Left lung (tissue), 10 donors: Measurements from ENCODE around the gene ATF7IP. TPM values are rescaled to one million over a fixed set of nuclear protein-coding genes. Genes with fewer than 3 reads are reported as not detected.

Source experiments
- ATAC-seq: fragments of 200-7000 bp; cut with Tn5 transposase; one replicate; pipeline ENCODE4 v1.9.1; 2020; ENCODE audit warnings: moderate library complexity
- DNase-seq, 4 donors: peaks; one replicate each; pipeline ENCODE4 v3.0.0-alpha.2; 2013 to 2020
- H3K27ac ChIP-seq, 2 donors: fragments of 200-600 bp; sonication (generic) in 1 of 2; one replicate each; pipeline versions ENCODE4 v1.5.0 to v1.8.0; 2020 to 2021
- H3K27me3 ChIP-seq, 2 donors: fragments of 200-600 bp; sonication (generic) in 1 of 2; one replicate each; pipeline versions ENCODE4 v1.5.0 to v1.8.0; 2020 to 2021
- H3K36me3 ChIP-seq, 2 donors: fragments of 200-600 bp; sonication (generic) in 1 of 2; one replicate each; pipeline versions ENCODE4 v1.5.0 to v1.8.0; 2020 to 2021
- H3K4me1 ChIP-seq, 2 donors: fragments of 200-600 bp; one replicate each; pipeline ENCODE4 v1.8.0; 2021
- H3K4me3 ChIP-seq, 2 donors: fragments of 200-600 bp; sonication (generic) in 1 of 2; one replicate each; pipeline versions ENCODE4 v1.5.0 to v1.8.0; 2020 to 2021; ENCODE audit warnings: mild to moderate bottlenecking in 1 of 2
- H3K9me3 ChIP-seq, 2 donors: fragments of 200-600 bp; sonication (generic) in 1 of 2; one replicate each; pipeline versions ENCODE4 v1.5.0 to v1.8.0; 2020 to 2021
- intact Hi-C, 2 donors: fragments of 100-400 bp; cut with DNase I; formaldehyde crosslinking; loops; one replicate each; pipeline versions ENCODE4 v1.11.2 to v1.14.2; 2022
- polyA plus RNA-seq, 6 donors: library from polyadenylated mRNA; unstranded; fragments of 120-200 nt; gene quantifications; one replicate each; pipeline ENCODE4 v1.2.1, GENCODE V29; 2013; ENCODE audit not compliant: insufficient read length in 6 of 6
- total RNA-seq, 2 donors: library from RNA; stranded (reverse); fragmentation: NEBNext Ultra II Directional; extraction: Animal tissue kit (Norgen Biotek cat#: 25700); gene quantifications; one replicate each; pipeline ENCODE4 v1.2.1, GENCODE V29; 2021
- TF ChIP-seq, protein P1 (sequence below), 2 donors: fragments of 200-600 bp; sonication (generic) in 1 of 2; IDR thresholded peaks; one replicate each; pipeline versions ENCODE4 v1.5.0 to v1.8.0; 2021; ENCODE audit warnings: antibody characterized with exemption in 2 of 2
- donor health status: DM: no; HTN: yes; CAD: no.
- donor health status: DM: no; HTN: no; CAD: no.

Gene ATF7IP
- total and polyA plus RNA-seq, 8 donors, result 47.6 to 84.8 (median 55.6) TPM

DNA sequence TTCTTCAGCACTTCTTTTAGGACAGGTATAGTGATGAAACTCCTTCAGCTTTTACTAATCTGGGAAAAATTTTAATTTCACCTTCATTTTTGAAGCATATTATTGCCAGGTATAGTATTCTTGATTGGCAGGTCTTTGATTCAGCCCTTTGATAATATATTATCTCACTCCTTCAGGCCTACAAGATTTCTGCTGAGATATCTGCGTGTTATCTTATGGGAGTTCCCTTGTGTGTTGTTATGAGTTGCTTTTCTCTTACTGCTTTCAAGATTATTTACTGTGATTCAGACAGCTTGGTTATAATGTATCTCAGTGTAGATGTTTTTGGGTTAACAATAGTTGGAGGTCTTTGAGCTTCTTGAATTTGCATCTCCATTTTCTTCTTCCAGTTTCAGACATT is 87.4 kb downstream of the ATF7IP start:
- Histone ChIP-seq H3K27ac (no peak overlapping the region), H3K4me3 (no peak overlapping the region), H3K36me3 (peaks cover 0 to 67% of the 10 kb centered on the region in 2 donors), H3K9me3 (no peaks in the 10 kb centered on the region), H3K4me1 (peaks cover 0 to 20% of the 10 kb centered on the region in 2 donors), H3K27me3 (no peaks in the 10 kb centered on the region)
- DNase-seq, result no peak
- intact Hi-C loops, result no loop called here
- ATAC-seq, result no peak
- TF ChIP-seq, protein P1, sequence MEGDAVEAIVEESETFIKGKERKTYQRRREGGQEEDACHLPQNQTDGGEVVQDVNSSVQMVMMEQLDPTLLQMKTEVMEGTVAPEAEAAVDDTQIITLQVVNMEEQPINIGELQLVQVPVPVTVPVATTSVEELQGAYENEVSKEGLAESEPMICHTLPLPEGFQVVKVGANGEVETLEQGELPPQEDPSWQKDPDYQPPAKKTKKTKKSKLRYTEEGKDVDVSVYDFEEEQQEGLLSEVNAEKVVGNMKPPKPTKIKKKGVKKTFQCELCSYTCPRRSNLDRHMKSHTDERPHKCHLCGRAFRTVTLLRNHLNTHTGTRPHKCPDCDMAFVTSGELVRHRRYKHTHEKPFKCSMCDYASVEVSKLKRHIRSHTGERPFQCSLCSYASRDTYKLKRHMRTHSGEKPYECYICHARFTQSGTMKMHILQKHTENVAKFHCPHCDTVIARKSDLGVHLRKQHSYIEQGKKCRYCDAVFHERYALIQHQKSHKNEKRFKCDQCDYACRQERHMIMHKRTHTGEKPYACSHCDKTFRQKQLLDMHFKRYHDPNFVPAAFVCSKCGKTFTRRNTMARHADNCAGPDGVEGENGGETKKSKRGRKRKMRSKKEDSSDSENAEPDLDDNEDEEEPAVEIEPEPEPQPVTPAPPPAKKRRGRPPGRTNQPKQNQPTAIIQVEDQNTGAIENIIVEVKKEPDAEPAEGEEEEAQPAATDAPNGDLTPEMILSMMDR (IDR thresholded peaks at IDR 0.05), result no peak

DNA sequence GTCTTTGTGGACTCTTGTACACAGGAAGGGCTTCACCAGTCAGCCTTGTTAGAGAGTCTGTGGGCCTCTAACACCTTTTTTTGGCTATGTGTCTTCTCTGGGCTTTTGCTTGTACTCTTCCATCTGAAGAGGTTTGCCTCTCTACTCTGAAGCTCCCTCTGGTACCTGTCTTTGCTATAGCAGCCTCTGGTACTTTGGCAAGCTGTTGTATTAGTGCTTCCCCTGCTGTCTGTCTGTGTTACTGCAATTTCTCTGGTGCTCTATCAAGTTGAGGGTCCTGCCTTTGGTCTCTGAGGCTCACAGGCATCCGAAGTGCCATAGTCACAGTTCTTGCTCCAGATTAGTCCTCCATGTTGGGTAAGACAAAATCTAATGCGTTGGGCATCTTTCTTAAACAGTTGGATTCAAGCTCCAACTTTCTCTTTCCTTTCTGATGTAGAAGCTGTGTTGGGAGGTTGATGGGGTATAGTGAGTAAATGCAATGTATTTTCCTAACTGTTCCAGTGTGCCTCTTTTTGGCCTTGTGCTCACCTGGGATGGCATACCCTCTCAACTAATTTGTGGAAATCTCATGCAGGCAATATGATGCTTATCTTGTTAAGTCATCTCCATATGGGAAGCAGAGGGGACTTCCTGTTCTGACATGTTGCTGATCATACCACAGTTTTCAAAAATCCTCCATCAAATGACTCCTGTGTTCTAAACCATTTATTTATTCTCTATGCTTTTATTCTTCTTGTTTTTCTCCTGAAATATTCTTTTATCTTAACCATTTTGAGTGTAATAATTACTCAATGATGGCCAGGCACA is 88.8 kb downstream of the ATF7IP start:
- TF ChIP-seq, protein P1 (IDR thresholded peaks at IDR 0.05), result peak; percentile 36 to 37
- H3K36me3 ChIP-seq, result peaks cover 0 to 67% of the 10 kb centered on the region in 2 donors
- intact Hi-C loops, result no loop called here
- ATAC-seq (peak; percentile 72), DNase-seq (peak in 1 of 4 donors; percentile 9)
- no peak overlapping the region for H3K27ac ChIP-seq
- H3K27me3 ChIP-seq, result no peaks in the 10 kb centered on the region
- peaks cover 0 to 20% of the 10 kb centered on the region in 2 donors for H3K4me1 ChIP-seq
- H3K4me3 ChIP-seq, result no peak overlapping the region
- H3K9me3 ChIP-seq, result no peaks in the 10 kb centered on the region

DNA sequence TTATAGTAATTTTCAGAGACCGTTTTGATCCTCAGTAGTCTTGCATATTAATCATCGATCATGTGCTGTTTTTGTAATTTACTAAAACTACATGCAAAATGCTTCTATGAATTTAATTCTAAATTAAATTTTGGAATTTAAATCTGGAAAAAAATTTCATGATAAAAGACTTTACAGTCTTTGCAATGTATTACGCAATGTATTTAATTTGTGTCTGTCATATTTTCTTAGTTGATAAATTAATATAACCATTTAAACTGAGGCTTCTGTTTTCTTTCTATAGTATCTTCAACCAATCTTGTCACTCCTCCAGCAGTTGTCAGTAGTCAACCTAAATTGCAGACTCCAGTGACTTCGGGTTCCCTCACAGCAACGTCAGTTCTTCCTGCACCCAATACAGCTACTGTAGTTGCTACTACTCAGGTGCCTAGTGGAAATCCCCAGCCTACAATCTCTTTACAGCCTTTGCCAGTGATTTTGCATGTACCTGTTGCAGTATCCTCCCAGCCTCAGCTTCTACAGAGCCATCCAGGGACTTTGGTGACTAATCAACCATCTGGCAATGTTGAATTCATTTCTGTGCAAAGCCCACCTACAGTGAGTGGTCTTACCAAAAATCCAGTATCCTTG is 94.8 kb downstream of the ATF7IP start:
- Histone ChIP-seq H3K36me3 (peaks cover 0 to 67% of the 10 kb centered on the region in 2 donors), H3K4me3 (no peak overlapping the region), H3K4me1 (no peaks in the 10 kb centered on the region), H3K9me3 (no peaks in the 10 kb centered on the region), H3K27ac (no peak overlapping the region), H3K27me3 (no peaks in the 10 kb centered on the region)
- TF ChIP-seq, protein P1 (IDR thresholded peaks at IDR 0.05), result no peak
- intact Hi-C loops, result no loop called here
- no peak for DNase-seq
- ATAC-seq, result no peak

DNA sequence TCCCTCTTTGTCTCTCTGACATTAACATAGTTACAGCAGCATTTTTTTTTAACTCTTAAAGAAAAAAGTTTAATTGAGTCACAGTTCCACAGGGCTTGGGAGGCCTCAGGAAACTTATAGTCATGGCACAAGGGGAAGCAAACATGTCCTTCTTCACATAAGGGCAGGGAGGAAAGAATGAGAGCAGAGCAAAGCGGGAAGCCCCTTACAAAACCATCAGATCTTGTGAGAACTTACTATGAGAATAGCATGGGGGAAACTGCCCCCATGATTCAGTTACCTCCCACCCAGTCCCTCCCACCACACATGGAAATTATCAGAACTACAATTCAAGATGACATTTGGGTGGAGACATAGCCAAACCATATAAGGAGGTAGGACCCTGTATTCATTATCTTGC is 106.0 kb downstream of the ATF7IP start:
- no peaks in the 10 kb centered on the region for H3K27me3 ChIP-seq
- TF ChIP-seq, protein P1 (IDR thresholded peaks at IDR 0.05), result no peak
- no peaks in the 10 kb centered on the region for H3K4me1 ChIP-seq
- DNase-seq, result no peak
- intact Hi-C loops, result no loop called here
- peaks cover 0 to 96% of the 10 kb centered on the region in 2 donors for H3K36me3 ChIP-seq
- ATAC-seq, result no peak
- H3K27ac ChIP-seq, result no peak overlapping the region
- H3K9me3 ChIP-seq, result peaks cover 0 to 52% of the 10 kb centered on the region in 2 donors
- H3K4me3 ChIP-seq, result no peak overlapping the region

DNA sequence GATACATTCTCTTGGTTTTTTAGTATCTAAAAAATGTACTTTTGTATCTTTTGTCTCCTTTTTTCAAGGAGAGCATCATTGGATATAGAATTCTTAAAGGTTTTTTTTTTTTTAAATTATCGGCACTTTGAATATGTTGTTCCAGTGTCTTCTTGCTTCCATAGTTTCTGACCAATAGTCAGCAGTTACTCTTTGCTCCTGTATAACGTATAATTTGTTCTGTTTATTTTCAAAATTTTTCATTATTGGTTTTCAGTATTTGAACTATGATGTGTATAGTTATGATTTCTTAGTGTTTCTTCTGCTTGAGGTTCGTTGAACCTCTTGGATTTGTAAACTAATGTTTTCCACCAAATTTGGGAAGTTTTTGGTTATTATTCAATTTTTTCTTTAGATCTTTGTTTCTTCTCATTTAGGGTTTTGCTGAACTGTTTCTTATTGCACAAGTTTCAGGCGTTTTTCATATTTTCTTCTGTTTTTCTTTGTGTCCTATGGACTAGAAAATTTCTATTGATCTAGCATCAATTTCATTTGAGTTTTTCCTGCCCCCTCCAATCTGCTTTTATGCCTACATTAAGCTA is 108.3 kb downstream of the ATF7IP start:
- no peaks in the 10 kb centered on the region for H3K4me1 ChIP-seq
- H3K36me3 ChIP-seq, result peaks cover 0 to 98% of the 10 kb centered on the region in 2 donors
- no peak overlapping the region for H3K27ac ChIP-seq
- no peaks in the 10 kb centered on the region for H3K27me3 ChIP-seq
- DNase-seq (peak in 1 of 4 donors; percentile 9), ATAC-seq (no peak)
- no peak overlapping the region for H3K4me3 ChIP-seq
- TF ChIP-seq, protein P1 (IDR thresholded peaks at IDR 0.05), result no peak
- intact Hi-C loops, result no loop called here
- peaks cover 0 to 52% of the 10 kb centered on the region in 2 donors for H3K9me3 ChIP-seq
